NOMO-1 treated with dmso at 0.1 percent for 144 hours (cell line): ENCODE results near the gene LPCAT4.
"Not testable (repeated sequence)": the region's sequence is repeated elsewhere in the genome, so short reads cannot be mapped to it uniquely, and the experiment has no call there.

Experiments used
- DNase-seq: peaks from one replicate; lab custom pipeline; 2025; ENCODE audit not compliant: unreplicated experiment; lab: John Stamatoyannopoulos, UW

The LPCAT4 gene

GRCh38 chr15:34364041-34364440 lies 3.0 kb downstream of the LPCAT4 start:
- no peak for DNase-seq

- DNase-seq = no peak
These were observed 4.8 kb downstream of the LPCAT4 start for GRCh38 chr15:34362047-34362773.

GRCh38 chr15:34361278-34361677 lies 5.7 kb downstream of the LPCAT4 start:
- no peak for DNase-seq

- DNase-seq = no peak
These were observed 6.7 kb downstream of the LPCAT4 start for GRCh38 chr15:34360298-34360697.

GRCh38 chr15:34359416-34359815 lies 7.6 kb downstream of the LPCAT4 start:
- no peak for DNase-seq

GRCh38 chr15:34358948-34359347 lies 8.0 kb downstream of the LPCAT4 start:
- DNase-seq = no peak

GRCh38 chr15:34358367-34358766 lies 8.6 kb downstream of the LPCAT4 start:
- no peak for DNase-seq

GRCh38 chr15:34357653-34358052 lies 9.3 kb downstream of the LPCAT4 start:
- no peak for DNase-seq

DNA sequence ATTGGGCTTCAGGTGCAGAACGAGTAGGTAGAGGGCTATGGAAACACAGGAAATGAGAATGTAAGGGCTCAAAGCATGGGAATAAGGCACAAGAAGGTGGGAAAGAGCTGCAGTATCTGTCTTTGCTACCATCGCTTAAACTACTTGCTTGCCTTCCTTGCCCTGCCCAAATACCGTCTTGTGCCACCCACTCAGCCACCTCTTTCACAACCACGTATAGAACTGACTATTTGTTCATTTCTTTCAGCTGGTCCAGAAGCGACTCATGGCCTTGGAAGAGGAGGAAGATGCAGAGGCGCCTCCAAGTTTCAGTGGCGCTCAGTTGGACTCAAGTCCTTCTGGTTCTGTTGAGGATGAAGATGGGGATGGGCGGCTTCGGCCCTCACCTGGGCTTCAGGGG lies 11.8 kb downstream of the LPCAT4 start:
- no peak for DNase-seq

GRCh38 chr15:34354286-34354685 lies 12.7 kb downstream of the LPCAT4 start:
- no peak for DNase-seq

DNA sequence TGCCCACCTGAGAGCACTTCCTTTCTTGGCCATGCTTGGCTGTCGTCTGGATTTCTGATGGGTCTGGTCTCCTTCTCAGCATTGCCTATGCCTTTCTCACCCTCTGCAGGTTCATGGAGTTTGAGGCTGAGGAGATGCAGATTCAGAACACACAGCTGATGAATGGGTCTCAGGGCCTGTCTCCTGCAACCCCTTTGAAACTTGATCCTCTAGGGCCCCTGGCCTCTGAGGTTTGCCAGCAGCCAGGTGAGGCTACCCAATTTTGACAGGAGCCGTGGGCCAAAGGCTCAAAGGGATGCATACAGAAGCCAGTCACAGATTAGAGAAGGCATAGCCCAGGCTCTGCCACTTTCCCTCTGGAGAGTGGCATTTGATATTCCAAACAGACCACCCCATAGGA lies 13.4 kb downstream of the LPCAT4 start:
- DNase-seq = no peak

GRCh38 chr15:34352996-34353395 lies 14.0 kb downstream of the LPCAT4 start:
- not testable (repeated sequence) for DNase-seq

GRCh38 chr15:34349769-34350168 lies 17.2 kb downstream of the LPCAT4 start:
- DNase-seq = no peak

DNA sequence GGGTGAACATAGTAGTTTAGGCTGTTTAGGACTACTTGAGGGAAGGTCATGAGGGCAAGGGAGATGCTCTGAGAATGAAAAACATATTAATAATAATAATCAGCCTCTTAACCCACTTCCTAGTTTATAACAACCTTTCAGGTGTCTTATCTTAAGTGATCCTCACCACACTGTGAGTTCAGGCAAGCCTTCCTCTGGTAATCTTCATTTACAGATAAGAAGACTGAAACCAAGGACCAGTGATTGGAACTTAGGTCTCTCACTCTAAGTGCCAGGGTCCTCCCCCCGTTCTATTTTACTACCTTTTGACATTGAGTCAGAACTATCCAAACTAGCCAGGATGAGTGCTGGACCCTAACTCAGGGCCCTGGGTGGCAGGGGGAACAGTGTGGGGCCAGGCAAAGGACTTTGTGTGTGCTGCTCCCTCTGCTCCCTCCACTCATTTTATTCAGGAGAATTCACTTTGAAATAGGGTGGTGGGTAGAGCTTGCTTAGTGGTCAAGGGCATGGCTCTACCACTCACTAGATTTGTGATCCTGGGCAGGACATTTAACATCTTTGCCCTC lies 18.2 kb downstream of the LPCAT4 start:
- no peak for DNase-seq

DNA sequence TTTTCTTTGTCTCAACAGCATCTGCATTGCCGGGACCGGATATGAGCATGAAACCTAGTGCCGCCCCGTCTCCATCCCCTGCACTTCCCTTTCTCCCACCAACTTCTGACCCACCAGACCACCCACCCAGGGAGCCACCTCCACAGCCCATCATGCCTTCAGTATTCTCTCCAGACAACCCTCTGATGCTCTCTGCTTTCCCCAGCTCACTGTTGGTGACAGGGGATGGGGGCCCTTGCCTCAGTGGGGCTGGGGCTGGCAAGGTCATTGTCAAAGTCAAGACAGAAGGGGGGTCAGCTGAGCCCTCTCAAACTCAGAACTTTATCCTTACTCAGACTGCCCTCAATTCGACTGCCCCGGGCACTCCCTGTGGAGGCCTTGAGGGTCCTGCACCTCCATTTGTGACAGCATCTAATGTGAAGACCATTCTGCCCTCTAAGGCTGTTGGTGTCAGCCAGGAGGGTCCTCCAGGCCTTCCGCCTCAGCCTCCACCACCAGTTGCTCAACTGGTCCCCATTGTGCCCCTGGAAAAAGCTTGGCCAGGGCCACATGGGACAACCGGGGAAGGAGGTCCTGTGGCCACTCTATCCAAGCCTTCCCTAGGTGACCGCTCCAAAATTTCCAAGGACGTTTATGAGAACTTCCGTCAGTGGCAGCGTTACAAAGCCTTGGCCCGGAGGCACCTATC lies 18.9 kb downstream of the LPCAT4 start:
- DNase-seq = no peak

- DNase-seq = peak; percentile 80
These were observed 24.0 kb downstream of the LPCAT4 start, which contains the start of the genes NOP10 and NUTM1 for GRCh38 chr15:34342737-34343575. NOP10 (minus strand) TSS chr15:34343136; CDS start chr15:34343073, 63 bp downstream. NUTM1 (plus strand) TSS chr15:34343315; CDS start chr15:34343697, 382 bp downstream.

DNA sequence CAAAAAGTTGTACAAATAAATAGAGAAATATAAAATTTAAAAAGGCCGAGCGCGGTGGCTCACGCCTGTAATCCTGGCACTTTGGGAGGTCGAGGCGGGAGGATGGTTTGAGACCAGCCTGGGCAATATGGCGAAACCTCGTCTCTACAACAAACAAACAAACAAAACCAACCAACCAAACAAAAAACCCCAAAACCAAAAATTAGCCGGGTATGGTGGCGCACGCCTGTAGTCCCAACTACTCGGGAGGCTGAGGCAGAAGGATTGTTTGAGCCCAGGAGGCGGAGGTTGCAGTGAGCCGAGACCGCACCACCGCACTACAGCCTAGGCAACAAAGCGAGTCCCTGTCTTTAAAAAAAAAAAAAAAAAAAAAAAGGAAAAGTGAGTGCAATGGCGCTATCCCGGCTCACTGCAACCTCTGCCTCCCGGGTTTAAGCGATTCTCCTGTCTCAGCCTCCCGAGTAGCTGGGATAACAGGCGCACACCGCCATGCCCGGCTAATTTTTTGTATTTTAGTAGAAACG lies 24.7 kb downstream of the LPCAT4 start:
- DNase-seq = not testable (repeated sequence)

GRCh38 chr15:34341381-34342212 lies 25.4 kb downstream of the LPCAT4 start:
- no peak for DNase-seq

DNA sequence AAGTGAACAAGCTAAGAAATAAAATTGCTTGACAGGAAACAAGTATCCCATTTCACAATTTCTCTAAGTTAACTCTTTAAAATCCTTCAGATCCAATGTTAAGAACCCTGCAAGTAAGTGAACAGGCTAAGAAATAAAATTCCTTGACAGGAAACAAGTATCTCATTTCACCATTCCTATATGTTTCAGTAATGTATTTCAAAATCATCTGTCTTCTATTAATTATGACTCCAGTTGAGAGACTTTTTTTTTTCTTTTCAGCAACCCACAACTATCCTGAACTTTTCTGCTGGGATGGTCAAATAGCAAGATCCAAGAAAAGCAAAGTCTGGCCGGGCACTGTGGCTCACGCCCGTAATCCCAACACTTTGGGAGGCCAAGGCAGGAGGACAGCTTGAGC lies 27.1 kb downstream of the LPCAT4 start:
- no peak for DNase-seq

DNA sequence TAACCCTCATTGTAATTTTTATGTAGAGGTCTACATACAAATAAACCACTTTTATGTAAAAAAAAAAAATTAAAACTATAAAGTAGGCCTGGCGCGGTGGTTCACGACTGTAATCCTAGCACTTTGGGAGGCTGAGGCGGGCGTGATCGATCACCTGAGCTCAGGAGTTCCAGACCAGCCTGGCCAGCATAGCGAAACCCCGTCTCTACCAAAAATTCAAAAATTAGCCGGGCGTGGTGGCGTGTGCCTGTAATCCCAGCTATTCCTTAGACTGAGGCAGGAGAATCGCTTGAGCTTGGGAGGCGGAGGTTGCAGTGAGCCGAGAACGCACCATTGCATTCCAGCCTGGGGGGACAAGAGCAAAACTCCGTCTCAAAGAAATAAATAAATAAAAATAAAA lies 28.6 kb downstream of the LPCAT4 start:
- no peak for DNase-seq
